ENCODE results near the gene XRCC5.

The XRCC5 gene

GRCh38 chr2:216081487-216082116 lies 27.5 kb upstream of the XRCC5 start, which contains the start of the genes PECR and TMEM169 (continued):
- TF ChIP-seq PBX3 (CRISPR knock-in tag; IDR thresholded peaks at IDR 0.05) (peak; percentile 47; the same call in 1 of the 2 replicates), ZNF26 (tag by site-specific recombination; IDR thresholded peaks at IDR 0.05) (no peak), ZNF514 (tag by site-specific recombination; IDR thresholded peaks at IDR 0.05) (no peak), PRDM6 (tag by site-specific recombination; IDR thresholded peaks at IDR 0.05) (no peak), ZNF248 (tag by site-specific recombination; IDR thresholded peaks at IDR 0.05) (no peak), ZEB2 (tag by site-specific recombination; IDR thresholded peaks at IDR 0.05) (peak; percentile 59), ZNF202 (tag by site-specific recombination; IDR thresholded peaks at IDR 0.05; ENCODE audit: borderline replicate concordance) (no peak), ZNF140 (tag by site-specific recombination; IDR thresholded peaks at IDR 0.05) (no peak), ZBTB26 (tag by site-specific recombination; optimal IDR thresholded peaks at IDR 0.05) (peak; percentile 43), ZNF416 (tag by site-specific recombination; IDR thresholded peaks at IDR 0.05) (no peak), ZNF585B (tag by site-specific recombination; IDR thresholded peaks at IDR 0.05) (no peak; the same call in 1 of the 2 replicates), SALL2 (tag by site-specific recombination; IDR thresholded peaks at IDR 0.05; ENCODE audit: borderline replicate concordance) (no peak), HOXC10 (CRISPR knock-in tag; IDR thresholded peaks at IDR 0.05) (no peak), ZNF561 (tag by site-specific recombination; IDR thresholded peaks at IDR 0.05; ENCODE audit: borderline replicate concordance) (no peak), ZNF555 (tag by site-specific recombination; conservative IDR thresholded peaks at IDR 0.05) (no peak), ZBTB7A (tag by site-specific recombination; IDR thresholded peaks at IDR 0.05; ENCODE audit: low read depth) (no peak), ZNF155 (tag by site-specific recombination; IDR thresholded peaks at IDR 0.05) (no peak), TCF7L2 (IDR thresholded peaks at IDR 0.05; ENCODE audit: borderline replicate concordance, low read depth, low read length) (no peak), ZNF473 (tag by site-specific recombination; IDR thresholded peaks at IDR 0.05) (no peak), ZNF112 (tag by site-specific recombination; IDR thresholded peaks at IDR 0.05) (no peak), ZFHX2 (tag by site-specific recombination; conservative IDR thresholded peaks at IDR 0.05) (no peak), ZNF404 (tag by site-specific recombination; IDR thresholded peaks at IDR 0.05) (no peak), ZNF366 (tag by site-specific recombination; conservative IDR thresholded peaks at IDR 0.05) (no peak), ZNF510 (tag by site-specific recombination; IDR thresholded peaks at IDR 0.05; ENCODE audit: insufficient replicate concordance) (no peak), ZNF280D (tag by site-specific recombination; IDR thresholded peaks at IDR 0.05) (no peak), ZNF785 (tag by site-specific recombination; IDR thresholded peaks at IDR 0.05) (no peak)
- TF ChIP-seq, protein P1, sequence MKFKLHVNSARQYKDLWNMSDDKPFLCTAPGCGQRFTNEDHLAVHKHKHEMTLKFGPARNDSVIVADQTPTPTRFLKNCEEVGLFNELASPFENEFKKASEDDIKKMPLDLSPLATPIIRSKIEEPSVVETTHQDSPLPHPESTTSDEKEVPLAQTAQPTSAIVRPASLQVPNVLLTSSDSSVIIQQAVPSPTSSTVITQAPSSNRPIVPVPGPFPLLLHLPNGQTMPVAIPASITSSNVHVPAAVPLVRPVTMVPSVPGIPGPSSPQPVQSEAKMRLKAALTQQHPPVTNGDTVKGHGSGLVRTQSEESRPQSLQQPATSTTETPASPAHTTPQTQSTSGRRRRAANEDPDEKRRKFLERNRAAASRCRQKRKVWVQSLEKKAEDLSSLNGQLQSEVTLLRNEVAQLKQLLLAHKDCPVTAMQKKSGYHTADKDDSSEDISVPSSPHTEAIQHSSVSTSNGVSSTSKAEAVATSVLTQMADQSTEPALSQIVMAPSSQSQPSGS (tag by site-specific recombination; IDR thresholded peaks at IDR 0.05; ENCODE audit: low read depth): no peak
- TF ChIP-seq, protein P2, sequence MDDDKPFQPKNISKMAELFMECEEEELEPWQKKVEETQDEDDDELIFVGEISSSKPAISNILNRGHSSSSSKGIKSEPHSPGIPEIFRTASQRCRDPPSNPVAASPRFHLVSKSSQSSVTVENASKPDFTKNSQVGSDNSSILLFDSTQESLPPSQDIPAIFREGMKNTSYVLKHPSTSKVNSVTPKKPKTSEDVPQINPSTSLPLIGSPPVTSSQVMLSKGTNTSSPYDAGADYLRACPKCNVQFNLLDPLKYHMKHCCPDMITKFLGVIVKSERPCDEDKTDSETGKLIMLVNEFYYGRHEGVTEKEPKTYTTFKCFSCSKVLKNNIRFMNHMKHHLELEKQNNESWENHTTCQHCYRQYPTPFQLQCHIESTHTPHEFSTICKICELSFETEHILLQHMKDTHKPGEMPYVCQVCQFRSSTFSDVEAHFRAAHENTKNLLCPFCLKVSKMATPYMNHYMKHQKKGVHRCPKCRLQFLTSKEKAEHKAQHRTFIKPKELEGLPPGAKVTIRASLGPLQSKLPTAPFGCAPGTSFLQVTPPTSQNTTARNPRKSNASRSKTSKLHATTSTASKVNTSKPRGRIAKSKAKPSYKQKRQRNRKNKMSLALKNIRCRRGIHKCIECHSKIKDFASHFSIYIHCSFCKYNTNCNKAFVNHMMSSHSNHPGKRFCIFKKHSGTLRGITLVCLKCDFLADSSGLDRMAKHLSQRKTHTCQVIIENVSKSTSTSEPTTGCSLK (tag by site-specific recombination; IDR thresholded peaks at IDR 0.05): no peak

Measured in HEK293 (cell line).